Endothelial cell of umbilical vein (primary cell): ENCODE results near the gene CYGB. TPM values are rescaled to one million over a fixed set of nuclear protein-coding genes. Genes with fewer than 3 reads are reported as not detected.

ENCODE experiments used
- BruUV-seq: library from RNA; stranded (reverse); fragments of 400-500 nt; replicated peaks from 2 replicates; lab custom pipeline; 2021; lab: Mats Ljungman, UMichigan
- CTCF ChIA-PET: fragments of 300-600, 350-600 bp; sonication (Branson Sonifier 250); formaldehyde crosslinking; loops from one replicate; lab custom pipeline; 2021; ENCODE audit warnings: antibody characterized with exemption, inconsistent platforms; lab: Charles Lee
- POLR2A ChIA-PET: fragments of 300-600, 350-600 bp; sonication (Branson Sonifier 250); formaldehyde crosslinking; loops from one replicate; lab custom pipeline; 2021; ENCODE audit warnings: antibody characterized with exemption, inconsistent platforms; lab: Charles Lee
- DNase-seq: peaks from one replicate; pipeline ENCODE4 v3.0.0-alpha.2; 2011; ENCODE audit warnings: low read depth, low spot score
- FAIRE-seq: peaks from 2 replicates; lab custom pipeline; 2011; peaks lifted over from hg19 to GRCh38; lab: Jason Lieb, UNC
- H2AFZ ChIP-seq: 2 replicates; pipeline ENCODE4 v1.6.0; 2012; ENCODE audit warnings: low read depth, low read length, control low read depth, inconsistent platforms
- H3K27ac ChIP-seq: 2 replicates; pipeline ENCODE4 v1.5.1; 2011; ENCODE audit warnings: low read depth, mild to moderate bottlenecking, control low read depth, low read length, moderate library complexity; ENCODE audit not compliant: insufficient read depth
- H3K27me3 ChIP-seq, 2 experiments: 2 replicates each; pipeline versions ENCODE4 v1.6.0 to v1.6.1; 2011; ENCODE audit warnings: low read length in 2 of 2, mixed read lengths in 1 of 2; ENCODE audit not compliant: control insufficient read depth in 2 of 2, insufficient read depth in 2 of 2
- H3K36me3 ChIP-seq, 2 experiments: 2 replicates in 1 of 2; 3 replicates in 1 of 2; pipeline ENCODE4 v1.5.1; 2011; ENCODE audit warnings: low read length in 2 of 2, mild to moderate bottlenecking in 1 of 2, moderate library complexity in 1 of 2; ENCODE audit not compliant: control insufficient read depth in 2 of 2, insufficient read depth in 2 of 2; ENCODE audit errors: extremely low read depth in 1 of 2
- H3K4me1 ChIP-seq: 3 replicates; pipeline ENCODE4 v1.5.1; 2011; ENCODE audit warnings: mild to moderate bottlenecking, low read length; ENCODE audit not compliant: control insufficient read depth, insufficient read depth; ENCODE audit errors: extremely low read depth
- H3K4me2 ChIP-seq: 2 replicates; pipeline ENCODE4 v1.6.1; 2011; ENCODE audit warnings: low read length, control low read depth, mixed read lengths; ENCODE audit not compliant: insufficient read depth
- H3K4me3 ChIP-seq, 3 experiments: fragments of 200-600 bp in 1 of 3; sonication (generic), shearing (Covaris generic) in 1 of 3; replicated peaks in 1 of 3; 2 replicates each; pipeline ENCODE4 v1.5.1; 2011 to 2016; ENCODE audit warnings: control low read depth in 3 of 3, low read length in 3 of 3, mild to moderate bottlenecking in 2 of 3, inconsistent platforms in 1 of 3, low read depth in 1 of 3, moderate library complexity in 1 of 3; ENCODE audit not compliant: insufficient read depth in 1 of 3
- H3K79me2 ChIP-seq: 2 replicates; pipeline ENCODE4 v1.6.0; 2012; ENCODE audit warnings: low read length, inconsistent platforms; ENCODE audit not compliant: control insufficient read depth, insufficient read depth
- H3K9ac ChIP-seq: replicated peaks from 2 replicates; pipeline ENCODE3; 2011; ENCODE audit warnings: low read length, control low read depth; ENCODE audit not compliant: insufficient read depth; ENCODE audit errors: extremely low read depth
- H3K9me1 ChIP-seq: replicated peaks from 3 replicates; pipeline ENCODE4 v1.6.0; 2011; ENCODE audit warnings: mild to moderate bottlenecking, low read length; ENCODE audit not compliant: control insufficient read depth, insufficient read depth; ENCODE audit errors: extremely low read depth
- H3K9me3 ChIP-seq: replicated peaks from 2 replicates; pipeline ENCODE4 v1.5.1; 2012; ENCODE audit warnings: low read length, inconsistent platforms; ENCODE audit not compliant: control insufficient read depth, insufficient read depth
- H4K20me1 ChIP-seq: replicated peaks from 2 replicates; pipeline ENCODE3; 2011; ENCODE audit warnings: mild to moderate bottlenecking, low read length; ENCODE audit not compliant: control insufficient read depth, insufficient read depth; ENCODE audit errors: extremely low read depth
- EZH2 ChIP-seq: IDR thresholded peaks from 2 replicates; pipeline ENCODE4 v1.6.1; 2012; ENCODE audit warnings: borderline replicate concordance, low read depth, mild to moderate bottlenecking, moderate library complexity, low read length, inconsistent platforms; ENCODE audit not compliant: severe bottlenecking
- FOS ChIP-seq: IDR thresholded peaks from 2 replicates; pipeline ENCODE4 v1.6.1; 2011; ENCODE audit warnings: mild to moderate bottlenecking, low read length, moderate library complexity, borderline replicate concordance; ENCODE audit not compliant: insufficient read depth
- GATA2 ChIP-seq: IDR thresholded peaks from 2 replicates; pipeline ENCODE4 v1.7.0; 2011; ENCODE audit warnings: low read depth, mild to moderate bottlenecking, moderate library complexity, mixed read lengths, low read length; ENCODE audit not compliant: insufficient read length, insufficient read depth
- JUN ChIP-seq: IDR thresholded peaks from 2 replicates; pipeline ENCODE4 v1.6.1; 2011; ENCODE audit warnings: borderline replicate concordance, low read depth; ENCODE audit not compliant: insufficient read length, insufficient read depth
- MAX ChIP-seq: IDR thresholded peaks from 2 replicates; pipeline ENCODE4 v1.6.1; 2011; ENCODE audit not compliant: insufficient read depth, insufficient read length
- MYC ChIP-seq: IDR thresholded peaks from one replicate; pipeline ENCODE4 v1.6.1; 2011; ENCODE audit warnings: mild to moderate bottlenecking, low read depth, low read length
- POLR2A ChIP-seq: IDR thresholded peaks from 2 replicates; pipeline ENCODE4 v1.6.1; 2012; ENCODE audit warnings: low read depth, mild to moderate bottlenecking, control low read depth, low read length
- POLR2AphosphoS5 ChIP-seq: IDR thresholded peaks from 2 replicates; pipeline ENCODE4 v1.6.1; 2012; ENCODE audit warnings: low read depth, mild to moderate bottlenecking, control low read depth, low read length, moderate library complexity; ENCODE audit not compliant: insufficient read depth
- dilution Hi-C: fragments of 300-500 bp; cut with MboI; formaldehyde crosslinking; loops from one replicate; pipeline ENCODE4 v1.15.0; 2019; ENCODE audit warnings: low sequenced_read_pairs; ENCODE audit not compliant: extremely low pct_ligation_motif_present
- intact Hi-C: fragments of 100-400 bp; cut with micrococcal nuclease; formaldehyde crosslinking; loops from one replicate; pipeline ENCODE4 v1.10.0; 2022
- polyA plus RNA-seq, 4 experiments: library from polyadenylated mRNA; depleted of rRNA in 3 of 4; stranded (reverse) in 3 of 4; unstranded in 1 of 4; fragments of >200 nt; gene quantifications; 2 replicates each; pipeline versions ENCODE4 v1.2.1 to v1.2.3, GENCODE V29; 2011 to 2012; ENCODE audit warnings: missing spikeins in 1 of 4
- total RNA-seq: library from RNA; stranded (reverse); gene quantifications from 2 replicates; pipeline ENCODE4 v1.2.3, GENCODE V29; 2021
- TF ChIP-seq, protein P1 (sequence below), 2 donors: IDR thresholded peaks; 1 replicate in 1 of 2; 2 replicates in 1 of 2; pipeline ENCODE4 v1.5.1; 2011; ENCODE audit warnings: low read length in 2 of 2, mild to moderate bottlenecking in 2 of 2, moderate library complexity in 2 of 2, control low read depth in 1 of 2, inconsistent platforms in 1 of 2, low read depth in 1 of 2; ENCODE audit not compliant: insufficient read depth in 1 of 2; ENCODE audit errors: extremely low read depth in 1 of 2

CYGB gene
- total and polyA plus RNA-seq, 2 donors (not counting 3 experiments of a cell fraction or from before 2014, with no cell fraction given) = 0.22 to 0.91 TPM

DNA sequence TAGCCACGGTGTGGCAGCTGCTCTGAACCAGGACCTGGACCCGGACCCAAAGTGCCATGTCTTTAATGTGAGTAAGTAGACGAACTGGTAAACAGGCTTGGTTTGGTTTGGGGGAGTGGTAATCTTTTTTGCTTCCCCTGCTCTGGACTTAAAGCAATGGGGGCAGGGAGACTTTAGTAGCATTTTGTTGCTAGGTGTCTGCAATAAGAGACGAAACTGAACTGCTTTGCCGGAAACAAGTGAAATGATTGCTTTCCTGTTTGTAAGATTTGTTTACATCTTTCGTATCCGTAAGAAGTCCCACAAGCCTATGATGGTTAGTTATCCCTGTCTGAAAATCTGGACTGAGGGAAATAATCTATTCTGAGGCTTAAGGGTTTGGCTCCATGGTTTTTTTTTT lies 23.8 kb upstream of the CYGB start:
- POLR2A ChIA-PET = interaction anchor here (0.7 kb wide), 1 partner anchor 1473 kb away, joined by 4 read pairs; no protein-coding TSS in a partner anchor
- FAIRE-seq (peak; percentile 67), DNase-seq (peak; percentile 77)
- peak overlapping the region in 1 of 3 experiments; percentile 32 for H3K4me3 ChIP-seq
- H3K27ac ChIP-seq = peak overlapping the region; percentile 82
- peaks cover 47% of the 10 kb centered on the region for H3K4me1 ChIP-seq
- intact Hi-C loops (no loop called here), dilution Hi-C loops (no loop called here)
- peaks cover 45% of the 10 kb centered on the region for H3K79me2 ChIP-seq
- H3K9me3 ChIP-seq = no peaks in the 10 kb centered on the region
- TF ChIP-seq GATA2 (no peak), MYC (no peak), MAX (no peak), POLR2AphosphoS5 (no peak), EZH2 (no peak), FOS (no peak), POLR2A (no peak), JUN (no peak)
- TF ChIP-seq, protein P1, sequence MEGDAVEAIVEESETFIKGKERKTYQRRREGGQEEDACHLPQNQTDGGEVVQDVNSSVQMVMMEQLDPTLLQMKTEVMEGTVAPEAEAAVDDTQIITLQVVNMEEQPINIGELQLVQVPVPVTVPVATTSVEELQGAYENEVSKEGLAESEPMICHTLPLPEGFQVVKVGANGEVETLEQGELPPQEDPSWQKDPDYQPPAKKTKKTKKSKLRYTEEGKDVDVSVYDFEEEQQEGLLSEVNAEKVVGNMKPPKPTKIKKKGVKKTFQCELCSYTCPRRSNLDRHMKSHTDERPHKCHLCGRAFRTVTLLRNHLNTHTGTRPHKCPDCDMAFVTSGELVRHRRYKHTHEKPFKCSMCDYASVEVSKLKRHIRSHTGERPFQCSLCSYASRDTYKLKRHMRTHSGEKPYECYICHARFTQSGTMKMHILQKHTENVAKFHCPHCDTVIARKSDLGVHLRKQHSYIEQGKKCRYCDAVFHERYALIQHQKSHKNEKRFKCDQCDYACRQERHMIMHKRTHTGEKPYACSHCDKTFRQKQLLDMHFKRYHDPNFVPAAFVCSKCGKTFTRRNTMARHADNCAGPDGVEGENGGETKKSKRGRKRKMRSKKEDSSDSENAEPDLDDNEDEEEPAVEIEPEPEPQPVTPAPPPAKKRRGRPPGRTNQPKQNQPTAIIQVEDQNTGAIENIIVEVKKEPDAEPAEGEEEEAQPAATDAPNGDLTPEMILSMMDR (IDR thresholded peaks at IDR 0.05; ENCODE audit: extremely low read depth in 1 of 2, insufficient read depth in 1 of 2, low read depth in 1 of 2, low read length in 2 of 2) = no peak
- H2AFZ ChIP-seq = no peak overlapping the region
- peak overlapping the region; percentile 68 for H3K9ac ChIP-seq
- peak overlapping the region; percentile 97 for H3K4me2 ChIP-seq
- no TSS peak for BruUV-seq
- peaks cover 5 to 7% of the 10 kb centered on the region in 2 experiments for H3K36me3 ChIP-seq
- no peaks in the 10 kb centered on the region for H4K20me1 ChIP-seq
- H3K9me1 ChIP-seq = no peaks in the 10 kb centered on the region
- CTCF ChIA-PET = interaction anchor here (1.1 to 8.8 kb wide), 6 partner anchors 14 to 120 kb away, joined by 4 to 121 read pairs (median 6); partner anchors contain the start of gene ST6GALNAC2
- no peaks in the 10 kb centered on the region for H3K27me3 ChIP-seq
